CD14-positive monocyte (primary cell): ENCODE measurements around the gene PRSS48. TPM values are rescaled to one million over a fixed set of nuclear protein-coding genes. Genes with fewer than 3 reads are reported as not detected.
"Not testable (repeated sequence)": the region's sequence is repeated elsewhere in the genome, so short reads cannot be mapped to it uniquely, and the experiment has no call there.

Experiments used
- DNase-seq, 3 donors: peaks; one replicate each; pipeline ENCODE4 v3.0.0-alpha.2; 2011 to 2022
- H2AFZ ChIP-seq: 2 replicates; pipeline ENCODE4 v1.6.0; 2012; ENCODE audit warnings: mild to moderate bottlenecking, low read depth, low read length, inconsistent platforms; ENCODE audit not compliant: insufficient read depth, poor library complexity, severe bottlenecking
- H3K27ac ChIP-seq, 2 donors: 1 replicate in 1 of 2; 2 replicates in 1 of 2; pipeline ENCODE4 v1.5.1; 2012 to 2013; ENCODE audit warnings: low read length in 2 of 2, control low read depth in 1 of 2, inconsistent platforms in 1 of 2, low read depth in 1 of 2, mild to moderate bottlenecking in 1 of 2
- H3K27me3 ChIP-seq, 2 donors: one replicate each; pipeline versions ENCODE4 v1.6.0 to v1.6.1; 2011 to 2013; ENCODE audit warnings: low read length in 2 of 2; ENCODE audit not compliant: control insufficient read depth in 2 of 2, insufficient read depth in 2 of 2
- H3K36me3 ChIP-seq, 2 donors: replicated peaks in 1 of 2; 1 replicate in 1 of 2; 2 replicates in 1 of 2; pipeline versions ENCODE4 v1.5.1 to v1.6.1; 2012 to 2013; ENCODE audit warnings: low read length in 2 of 2, control low read depth in 1 of 2, inconsistent platforms in 1 of 2, mild to moderate bottlenecking in 1 of 2; ENCODE audit not compliant: insufficient read depth in 2 of 2, control insufficient read depth in 1 of 2
- H3K4me1 ChIP-seq, 2 donors: 1 replicate in 1 of 2; 2 replicates in 1 of 2; pipeline versions ENCODE4 v1.5.1 to v1.6.1; 2012 to 2013; ENCODE audit warnings: low read length in 2 of 2, control low read depth in 1 of 2, inconsistent platforms in 1 of 2, mild to moderate bottlenecking in 1 of 2, moderate library complexity in 1 of 2; ENCODE audit not compliant: insufficient read depth in 2 of 2, control insufficient read depth in 1 of 2
- H3K4me2 ChIP-seq: replicated peaks from 2 replicates; pipeline ENCODE3; 2012; ENCODE audit warnings: low read length, moderate library complexity, mild to moderate bottlenecking; ENCODE audit not compliant: poor library complexity, severe bottlenecking; ENCODE audit errors: extremely low read depth
- H3K4me3 ChIP-seq, 3 experiments: fragments of 200-600 bp in 1 of 3; sonication (generic) in 1 of 3; replicated peaks in 1 of 3; 1 replicate in 2 of 3; 2 replicates in 1 of 3; pipeline ENCODE4 v1.5.1; 2011 to 2013; ENCODE audit warnings: low read length in 3 of 3, mild to moderate bottlenecking in 3 of 3, control low read depth in 2 of 3, low read depth in 2 of 3, inconsistent platforms in 1 of 3, moderate library complexity in 1 of 3
- H3K79me2 ChIP-seq: 2 replicates; pipeline ENCODE4 v1.6.0; 2012; ENCODE audit warnings: mild to moderate bottlenecking, control low read depth, inconsistent platforms, low read length, moderate library complexity; ENCODE audit not compliant: insufficient read depth
- H3K9ac ChIP-seq: 2 replicates; pipeline ENCODE4 v1.6.0; 2017; ENCODE audit warnings: low read length, mild to moderate bottlenecking; ENCODE audit not compliant: insufficient read depth, poor library complexity, severe bottlenecking
- H3K9me3 ChIP-seq, 2 donors: replicated peaks in 1 of 2; 1 replicate in 1 of 2; 2 replicates in 1 of 2; pipeline versions ENCODE4 v1.5.1 to v1.6.1; 2012 to 2013; ENCODE audit warnings: low read length in 2 of 2, control low read depth in 1 of 2; ENCODE audit not compliant: control insufficient read depth in 1 of 2, insufficient read depth in 1 of 2
- H4K20me1 ChIP-seq: 2 replicates; pipeline ENCODE4 v1.6.0; 2012; ENCODE audit warnings: mild to moderate bottlenecking, low read length, control low read depth, moderate library complexity; ENCODE audit not compliant: insufficient read depth
- H3K27ac Mint-ChIP-seq, 7 donors: one replicate each; pipeline ENCODE4 v1.8.0; 2020; ENCODE audit warnings: mild to moderate bottlenecking in 7 of 7, mixed read lengths in 7 of 7, moderate library complexity in 6 of 7, inconsistent platforms in 2 of 7
- H3K27me3 Mint-ChIP-seq, 3 donors: one replicate each; pipeline ENCODE4 v1.8.0; 2021 to 2022; ENCODE audit warnings: low read depth in 3 of 3, mild to moderate bottlenecking in 3 of 3, mixed read lengths in 3 of 3, moderate library complexity in 3 of 3, inconsistent platforms in 1 of 3
- H3K36me3 Mint-ChIP-seq, 2 donors: one replicate each; pipeline ENCODE4 v1.8.0; 2020; ENCODE audit warnings: mixed read lengths in 2 of 2, inconsistent platforms in 1 of 2, mild to moderate bottlenecking in 1 of 2
- H3K4me1 Mint-ChIP-seq: one replicate; pipeline ENCODE4 v1.8.0; 2020; ENCODE audit warnings: mild to moderate bottlenecking, mixed read lengths
- H3K4me3 Mint-ChIP-seq, 2 donors: one replicate each; pipeline ENCODE4 v1.8.0; 2020; ENCODE audit warnings: mild to moderate bottlenecking in 2 of 2, mixed read lengths in 2 of 2, moderate library complexity in 1 of 2
- H3K9me3 Mint-ChIP-seq, 7 donors: one replicate each; pipeline ENCODE4 v1.8.0; 2020 to 2022; ENCODE audit warnings: mixed read lengths in 7 of 7, mild to moderate bottlenecking in 6 of 7, moderate library complexity in 6 of 7, inconsistent platforms in 2 of 7
- CTCF ChIP-seq: fragments of 200-600 bp; IDR thresholded peaks from one replicate; pipeline ENCODE4 v1.8.0; 2022; ENCODE audit warnings: antibody characterized with exemption, mild to moderate bottlenecking
- WGBS: methylation state at CpG from one replicate; pipeline ENCODE4 v1.1.5; 2013; ENCODE audit warnings: missing lambda C conversion rate; ENCODE audit not compliant: insufficient coverage; 5-methylcytosine and 5-hydroxymethylcytosine counted together
- intact Hi-C, 2 donors: fragments of 100-400 bp; cut with micrococcal nuclease; formaldehyde crosslinking; loops; one replicate each; pipeline versions ENCODE4 v1.15.0 to v1.15.1; 2023
- polyA plus RNA-seq, 3 donors: library from polyadenylated mRNA; depleted of rRNA in 1 of 3; unstranded in 2 of 3; stranded (reverse) in 1 of 3; fragments of 300-500 nt in 2 of 3; fragments of >200 nt in 1 of 3; fragmentation: Illumina TruSeq in 2 of 3; gene quantifications; 1 replicate in 2 of 3; 2 replicates in 1 of 3; pipeline ENCODE4 v1.2.3, GENCODE V29; 2012 to 2021

Gene PRSS48
- polyA plus RNA-seq, 3 donors: not detected

- peaks cover 0 to 12% (median 8%) of the 10 kb centered on the region in 7 donors for H3K9me3 Mint-ChIP-seq
- H3K4me3 Mint-ChIP-seq: no peak overlapping the region
- Histone ChIP-seq H3K4me3 (no peak overlapping the region), H3K9ac (no peak overlapping the region), H3K4me2 (no peak overlapping the region), H3K36me3 (no peaks in the 10 kb centered on the region), H3K9me3 (peaks cover 0 to 9% of the 10 kb centered on the region in 2 donors), H4K20me1 (no peaks in the 10 kb centered on the region), H3K4me1 (peaks cover 0 to 10% of the 10 kb centered on the region in 2 donors), H2AFZ (no peak overlapping the region), H3K79me2 (no peaks in the 10 kb centered on the region), H3K27ac (no peak overlapping the region), H3K27me3 (peaks cover 36 to 45% of the 10 kb centered on the region in 2 donors)
- no peak for TF ChIP-seq CTCF
- H3K27me3 Mint-ChIP-seq: peaks cover 38 to 54% (median 41%) of the 10 kb centered on the region in 3 donors
- no peak overlapping the region for H3K27ac Mint-ChIP-seq
- no peak for DNase-seq
- no CpG with 5 or more reads among the region's 1 CpG for WGBS
- no peaks in the 10 kb centered on the region for H3K36me3 Mint-ChIP-seq
- peaks cover 7% of the 10 kb centered on the region for H3K4me1 Mint-ChIP-seq
- intact Hi-C loops: no loop called here
Observed at GRCh38 chr4:151321586-151321985, 44.6 kb downstream of the PRSS48 start.

GRCh38 chr4:151322161-151322560 is 45.2 kb downstream of the PRSS48 start:
- H3K4me2 ChIP-seq, H3K27ac Mint-ChIP-seq: not testable (repeated sequence)

More at GRCh38 chr4:151322161-151322560, 45.2 kb downstream of the PRSS48 start:
- peaks cover 0 to 15% of the 10 kb centered on the region in 2 donors for H3K9me3 ChIP-seq
- H3K27ac ChIP-seq, H3K79me2 ChIP-seq, H3K4me1 Mint-ChIP-seq, H4K20me1 ChIP-seq, H3K36me3 ChIP-seq, H2AFZ ChIP-seq, H3K9ac ChIP-seq, DNase-seq, H3K4me3 ChIP-seq, H3K4me3 Mint-ChIP-seq, H3K36me3 Mint-ChIP-seq, intact Hi-C loops: not testable (repeated sequence)
- Mint-ChIP-seq H3K9me3 (peaks cover 0 to 12% (median 8%) of the 10 kb centered on the region in 7 donors), H3K27me3 (peaks cover 40 to 58% (median 43%) of the 10 kb centered on the region in 3 donors)
- peaks cover 0 to 10% of the 10 kb centered on the region in 2 donors for H3K4me1 ChIP-seq
- peaks cover 41 to 51% of the 10 kb centered on the region in 2 donors for H3K27me3 ChIP-seq
- 100% methylated on average over 2 of the region's 4 CpGs for WGBS
